IPS-20b (cell line): ENCODE data around the gene MSTN.
"Not testable (repeated sequence)": the region's sequence is repeated elsewhere in the genome, so short reads cannot be mapped to it uniquely, and the experiment has no call there.

ENCODE experiments used
- H3K27ac ChIP-seq: one replicate; pipeline ENCODE4 v1.5.1; 2013; ENCODE audit warnings: low read length
- H3K27me3 ChIP-seq: 2 replicates; pipeline ENCODE4 v1.6.1; 2013; ENCODE audit warnings: mild to moderate bottlenecking, low read length, inconsistent platforms; ENCODE audit not compliant: insufficient read depth
- H3K36me3 ChIP-seq: 2 replicates; pipeline ENCODE4 v1.6.1; 2013; ENCODE audit warnings: low read depth, mild to moderate bottlenecking, inconsistent platforms, low read length, moderate library complexity; ENCODE audit not compliant: insufficient read depth
- H3K4me1 ChIP-seq: 2 replicates; pipeline ENCODE4 v1.6.1; 2013; ENCODE audit warnings: mild to moderate bottlenecking, control low read depth, inconsistent platforms, low read length, moderate library complexity; ENCODE audit not compliant: insufficient read depth
- H3K4me3 ChIP-seq: 2 replicates; pipeline ENCODE4 v1.5.1; 2013; ENCODE audit warnings: mild to moderate bottlenecking, low read length, inconsistent platforms
- H3K9ac ChIP-seq: 2 replicates; pipeline ENCODE4 v1.6.1; 2013; ENCODE audit warnings: low read depth, mild to moderate bottlenecking, inconsistent platforms, low read length, moderate library complexity
- H3K9me3 ChIP-seq: 2 replicates; pipeline ENCODE4 v1.6.1; 2013; ENCODE audit warnings: mild to moderate bottlenecking, low read depth, low read length, inconsistent platforms; ENCODE audit not compliant: insufficient read depth

MSTN gene

GRCh38 chr2:190062053-190062452 is 476 bp downstream of the MSTN start:
- no peaks in the 10 kb centered on the region for H3K36me3 ChIP-seq
- H3K9me3 ChIP-seq = no peaks in the 10 kb centered on the region
- H3K27me3 ChIP-seq = no peaks in the 10 kb centered on the region
- H3K4me3 ChIP-seq = no peak overlapping the region
- no peak overlapping the region for H3K9ac ChIP-seq
- no peak overlapping the region for H3K27ac ChIP-seq
- H3K4me1 ChIP-seq = no peaks in the 10 kb centered on the region

DNA sequence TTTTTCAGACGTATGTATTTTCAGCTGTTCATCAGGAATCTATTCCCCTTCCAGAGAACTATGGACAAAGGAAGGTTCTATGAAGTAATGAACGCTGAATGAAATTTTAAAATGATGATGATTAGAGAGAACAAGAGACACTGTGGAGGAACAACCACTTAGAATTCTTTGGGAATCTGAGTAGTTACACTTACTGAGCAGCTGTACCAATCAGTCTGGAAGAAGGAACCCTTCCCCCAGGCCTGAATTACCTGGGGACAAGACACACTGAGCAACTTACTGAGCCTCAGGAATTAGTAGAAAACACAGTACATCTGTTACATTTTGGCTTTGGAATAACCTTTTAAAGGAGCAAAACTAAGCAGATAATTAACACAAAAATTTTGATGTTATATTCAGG is 1.9 kb downstream of the MSTN start:
- Histone ChIP-seq H3K9me3 (no peaks in the 10 kb centered on the region), H3K36me3 (no peaks in the 10 kb centered on the region), H3K4me3 (no peak overlapping the region), H3K27ac (no peak overlapping the region), H3K4me1 (no peaks in the 10 kb centered on the region), H3K9ac (no peak overlapping the region), H3K27me3 (no peaks in the 10 kb centered on the region)

DNA sequence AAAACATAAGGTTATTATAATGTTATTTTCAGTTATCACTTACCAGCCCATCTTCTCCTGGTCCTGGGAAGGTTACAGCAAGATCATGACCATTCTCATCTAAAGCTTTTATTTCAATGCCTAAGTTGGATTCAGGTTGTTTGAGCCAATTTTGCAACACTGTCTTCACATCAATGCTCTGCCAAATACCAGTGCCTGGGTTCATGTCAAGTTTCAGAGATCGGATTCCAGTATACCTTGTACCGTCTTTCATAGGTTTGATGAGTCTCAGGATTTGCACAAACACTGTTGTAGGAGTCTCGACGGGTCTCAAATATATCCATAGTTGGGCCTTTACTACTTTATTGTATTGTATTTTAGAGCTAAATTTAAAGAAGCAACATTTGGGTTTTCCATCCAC is 2.5 kb downstream of the MSTN start:
- Histone ChIP-seq H3K36me3 (no peaks in the 10 kb centered on the region), H3K9ac (no peak overlapping the region), H3K4me3 (no peak overlapping the region), H3K4me1 (no peaks in the 10 kb centered on the region), H3K27ac (no peak overlapping the region), H3K9me3 (no peaks in the 10 kb centered on the region), H3K27me3 (no peaks in the 10 kb centered on the region)

GRCh38 chr2:190053426-190053825 is 9.1 kb downstream of the MSTN start:
- Histone ChIP-seq H3K27me3 (no peaks in the 10 kb centered on the region), H3K9me3 (no peaks in the 10 kb centered on the region), H3K36me3 (no peaks in the 10 kb centered on the region), H3K4me3 (no peak overlapping the region), H3K27ac (no peak overlapping the region), H3K9ac (no peak overlapping the region), H3K4me1 (0 out of 2 replicates have a peak, but pooled peaks cover 3% of the 10 kb centered on the region)

- H3K36me3 ChIP-seq = no peaks in the 10 kb centered on the region
- no peaks in the 10 kb centered on the region for H3K9me3 ChIP-seq
- H3K4me1 ChIP-seq = 0 out of 2 replicates have a peak, but pooled peaks cover 3% of the 10 kb centered on the region
- no peak overlapping the region for H3K4me3 ChIP-seq
- H3K27ac ChIP-seq = no peak overlapping the region
- H3K27me3 ChIP-seq = no peaks in the 10 kb centered on the region
- no peak overlapping the region for H3K9ac ChIP-seq
Measured at GRCh38 chr2:190052307-190052706, 10.2 kb downstream of the MSTN start.

- no peak overlapping the region for H3K27ac ChIP-seq
- H3K4me1 ChIP-seq = 0 out of 2 replicates have a peak, but pooled peaks cover 3% of the 10 kb centered on the region
- no peak overlapping the region for H3K4me3 ChIP-seq
- no peaks in the 10 kb centered on the region for H3K36me3 ChIP-seq
- H3K9ac ChIP-seq = no peak overlapping the region
- H3K9me3 ChIP-seq = no peaks in the 10 kb centered on the region
- no peaks in the 10 kb centered on the region for H3K27me3 ChIP-seq
Measured at GRCh38 chr2:190051223-190051622, 11.3 kb downstream of the MSTN start.

DNA sequence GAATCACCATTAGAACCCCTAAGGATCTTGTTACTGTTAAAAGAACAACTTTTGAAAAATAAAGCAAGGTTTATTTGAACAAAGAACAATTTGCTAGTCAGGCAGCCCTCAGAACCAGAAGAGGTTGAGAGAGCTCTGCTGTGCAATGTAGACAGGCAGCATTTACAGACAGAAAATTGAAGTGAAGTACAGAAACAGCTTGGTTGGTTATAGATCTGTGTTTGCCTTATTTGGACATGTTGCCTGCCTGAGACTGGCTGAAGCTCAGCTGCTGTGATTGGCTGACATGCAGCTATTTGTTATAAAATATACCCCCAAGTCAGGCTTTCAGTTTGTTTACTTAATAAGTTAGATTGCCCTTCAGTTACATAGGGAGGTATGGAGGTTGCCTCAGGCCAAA is 12.5 kb downstream of the MSTN start:
- Histone ChIP-seq H3K9me3 (no peaks in the 10 kb centered on the region), H3K9ac (no peak overlapping the region), H3K36me3 (no peaks in the 10 kb centered on the region)

GRCh38 chr2:190044866-190045265 is 17.7 kb downstream of the MSTN start:
- Histone ChIP-seq H3K27me3 (no peaks in the 10 kb centered on the region), H3K27ac (no peak overlapping the region), H3K9ac (no peak overlapping the region), H3K36me3 (no peaks in the 10 kb centered on the region), H3K4me1 (0 out of 2 replicates have a peak, but pooled peaks cover 1% of the 10 kb centered on the region), H3K9me3 (no peaks in the 10 kb centered on the region), H3K4me3 (no peak overlapping the region)

More for the DNA sequence above, 12.5 kb downstream of the MSTN start:
- Histone ChIP-seq H3K27me3 (no peaks in the 10 kb centered on the region), H3K4me1 (0 out of 2 replicates have a peak, but pooled peaks cover 3% of the 10 kb centered on the region), H3K27ac (peak overlapping the region; percentile 51), H3K4me3 (no peak overlapping the region)

GRCh38 chr2:190043441-190043840 is 19.1 kb downstream of the MSTN start:
- Histone ChIP-seq H3K9ac (no peak overlapping the region), H3K27me3 (no peaks in the 10 kb centered on the region)

GRCh38 chr2:190036071-190036470 is 26.5 kb downstream of the MSTN start:
- H3K27ac ChIP-seq = no peak overlapping the region
- H3K4me3 ChIP-seq = no peak overlapping the region
- no peaks in the 10 kb centered on the region for H3K27me3 ChIP-seq
- H3K36me3 ChIP-seq = no peaks in the 10 kb centered on the region
- H3K9me3 ChIP-seq = no peaks in the 10 kb centered on the region
- H3K4me1 ChIP-seq = no peaks in the 10 kb centered on the region
- H3K9ac ChIP-seq = no peak overlapping the region

More at GRCh38 chr2:190043441-190043840, 19.1 kb downstream of the MSTN start:
- no peaks in the 10 kb centered on the region for H3K4me1 ChIP-seq
- no peak overlapping the region for H3K27ac ChIP-seq
- no peak overlapping the region for H3K4me3 ChIP-seq
- H3K36me3 ChIP-seq = no peaks in the 10 kb centered on the region
- no peaks in the 10 kb centered on the region for H3K9me3 ChIP-seq

DNA sequence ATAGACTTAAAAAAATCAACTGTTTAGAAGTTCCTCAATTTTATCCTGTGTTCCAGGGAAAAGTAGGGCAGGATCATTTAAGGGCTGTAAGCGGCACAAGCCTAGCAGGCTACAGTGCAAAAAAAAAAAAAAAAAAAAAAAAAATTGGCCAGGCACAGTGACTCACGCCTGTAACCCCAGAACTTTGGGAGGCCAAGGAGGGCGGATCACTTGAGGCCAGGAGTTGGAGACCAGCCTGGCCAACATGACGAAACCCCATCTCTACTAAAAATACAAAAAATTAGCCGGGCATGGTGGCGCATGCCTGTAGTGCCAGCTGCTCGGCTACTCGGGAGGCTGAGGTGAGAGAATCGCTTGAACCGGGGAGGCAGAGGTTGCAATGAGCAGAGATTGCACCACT is 28.1 kb downstream of the MSTN start:
- H3K27me3 ChIP-seq, H3K9ac ChIP-seq, H3K36me3 ChIP-seq, H3K4me1 ChIP-seq, H3K9me3 ChIP-seq, H3K27ac ChIP-seq, H3K4me3 ChIP-seq: not testable (repeated sequence)

DNA sequence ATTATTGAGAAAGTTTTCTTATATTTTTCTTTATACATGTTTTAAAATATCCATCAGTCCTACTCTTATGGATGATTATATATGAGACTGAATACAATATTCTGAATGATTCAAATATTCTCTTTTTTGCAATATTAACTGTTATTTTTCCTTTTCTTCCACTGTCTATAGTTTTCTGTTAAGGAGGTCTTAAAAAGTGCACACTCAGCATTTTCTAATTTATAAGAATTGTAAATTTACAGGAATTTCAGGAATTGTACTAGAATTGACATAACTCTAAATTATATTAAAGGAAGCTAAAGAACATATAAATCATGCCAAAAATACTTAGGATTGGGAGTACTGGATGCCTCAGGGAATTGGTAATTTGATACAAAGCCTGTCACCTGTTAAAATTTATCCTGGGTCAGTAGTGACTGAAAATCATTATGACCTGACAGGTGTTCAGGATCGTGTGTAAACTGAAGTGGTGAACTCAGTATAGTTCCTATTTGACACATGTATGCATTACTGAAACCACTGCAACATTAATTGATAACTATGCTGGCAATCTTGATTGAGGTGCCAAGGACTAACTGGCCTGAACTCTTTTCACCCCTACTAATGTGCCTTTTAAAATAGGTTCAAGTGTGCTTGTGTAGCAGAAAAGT is 30.4 kb downstream of the MSTN start:
- H3K9ac ChIP-seq = no peak overlapping the region
- no peaks in the 10 kb centered on the region for H3K4me1 ChIP-seq
- no peaks in the 10 kb centered on the region for H3K36me3 ChIP-seq
- H3K27me3 ChIP-seq = no peaks in the 10 kb centered on the region
- no peak overlapping the region for H3K27ac ChIP-seq
- H3K9me3 ChIP-seq = no peaks in the 10 kb centered on the region
- no peak overlapping the region for H3K4me3 ChIP-seq
